Right forelimb (tissue), 1 donor: ENCODE results near the gene TEKT5.
"Not testable (repeated sequence)": the region's sequence is repeated elsewhere in the genome, so short reads cannot be mapped to it uniquely, and the experiment has no call there.

ENCODE experiments used
- DNase-seq: peaks from one replicate; pipeline ENCODE4 v3.0.0-alpha.2; 2018

Gene TEKT5

GRCh38 chr16:10684511-10685151 lies 10.1 kb downstream of the TEKT5 start:
- DNase-seq: no peak

GRCh38 chr16:10683170-10683569 lies 11.6 kb downstream of the TEKT5 start:
- no peak for DNase-seq

DNA sequence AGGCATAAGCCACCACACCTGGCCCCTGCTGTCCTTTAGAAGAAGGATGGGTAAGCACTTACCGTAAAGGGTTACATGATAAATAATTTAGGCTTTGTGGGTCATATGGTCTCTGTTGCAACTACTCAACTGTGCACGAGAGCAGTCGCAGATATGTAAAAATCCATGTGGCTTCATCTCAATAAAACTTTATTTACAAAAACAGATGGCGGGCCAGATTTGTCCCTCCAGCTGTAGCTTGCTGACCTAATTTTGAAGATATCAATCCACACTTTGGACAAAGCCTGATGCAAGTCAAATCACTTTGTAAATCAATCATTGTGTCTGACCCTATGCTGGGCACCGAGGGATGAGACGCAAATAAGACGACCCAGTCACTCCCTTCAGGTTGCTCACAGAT lies 12.1 kb downstream of the TEKT5 start:
- DNase-seq: no peak

DNA sequence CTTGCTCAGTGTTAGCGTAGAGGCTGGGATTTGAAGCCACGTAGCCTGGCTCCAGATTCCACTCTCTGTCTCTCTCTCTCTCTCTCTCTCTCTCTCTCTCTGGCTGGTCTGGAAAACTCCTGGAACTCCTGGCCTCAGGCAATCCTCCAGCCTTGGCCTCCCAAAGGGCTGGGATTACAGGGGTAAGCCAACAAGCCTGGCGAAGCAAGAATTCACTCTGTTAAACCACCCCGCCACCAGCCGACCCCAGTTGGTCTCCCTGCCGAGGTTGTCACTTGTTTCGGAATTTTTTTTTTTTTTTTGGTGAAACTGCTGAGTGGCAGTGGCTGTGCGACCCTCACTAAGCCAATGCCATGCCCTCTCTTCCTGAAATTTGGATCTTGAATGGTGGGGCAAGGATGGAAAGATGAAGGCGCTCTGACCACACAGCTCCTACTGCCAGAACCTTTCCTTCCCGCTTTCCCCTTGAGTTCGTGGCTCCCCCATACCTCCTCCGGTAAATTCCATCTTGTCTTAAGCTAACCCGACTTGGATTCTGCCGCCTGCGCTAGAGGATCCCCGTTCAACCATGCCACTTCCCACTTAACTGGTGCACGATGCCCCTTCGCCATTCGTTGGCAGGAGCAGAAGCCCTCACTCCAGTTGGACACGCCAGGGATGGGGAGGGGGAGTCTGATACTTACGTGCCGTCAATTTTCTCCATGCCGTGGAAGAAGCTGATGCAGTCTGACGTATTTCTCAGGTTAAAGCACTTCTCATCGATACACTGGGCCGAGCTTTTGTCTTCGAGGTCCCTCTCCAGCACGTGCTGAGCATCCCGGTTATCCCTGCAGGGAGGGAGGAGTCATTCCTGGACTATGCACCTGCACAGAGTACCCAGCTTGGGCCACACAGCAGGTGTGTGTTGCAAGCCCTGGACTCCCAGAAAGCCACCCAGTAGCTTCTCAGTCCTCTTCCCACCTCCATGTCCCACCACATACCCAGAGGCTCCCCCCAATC lies 13.1 kb downstream of the TEKT5 start:
- DNase-seq: no peak

GRCh38 chr16:10679921-10680320 lies 14.8 kb downstream of the TEKT5 start:
- no peak for DNase-seq

DNA sequence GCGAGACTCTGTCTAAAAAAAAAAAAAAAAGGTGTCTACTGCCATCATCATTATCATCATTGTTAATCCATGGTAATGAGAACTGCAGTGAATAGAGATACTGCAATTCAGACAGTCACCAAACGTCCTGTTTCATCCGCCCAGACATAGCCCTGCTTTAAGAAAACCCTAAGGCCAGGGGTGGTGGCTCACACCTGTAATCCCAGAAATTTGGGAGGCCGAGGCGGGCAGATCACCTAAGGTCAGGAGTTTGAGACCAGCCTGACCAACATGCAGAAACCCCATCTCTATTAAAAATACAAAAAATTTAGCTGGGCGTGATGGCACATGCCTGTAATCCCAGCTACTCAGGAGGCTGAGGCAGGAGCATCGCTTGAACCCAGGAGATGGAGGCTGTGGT lies 15.3 kb downstream of the TEKT5 start:
- not testable (repeated sequence) for DNase-seq

DNA sequence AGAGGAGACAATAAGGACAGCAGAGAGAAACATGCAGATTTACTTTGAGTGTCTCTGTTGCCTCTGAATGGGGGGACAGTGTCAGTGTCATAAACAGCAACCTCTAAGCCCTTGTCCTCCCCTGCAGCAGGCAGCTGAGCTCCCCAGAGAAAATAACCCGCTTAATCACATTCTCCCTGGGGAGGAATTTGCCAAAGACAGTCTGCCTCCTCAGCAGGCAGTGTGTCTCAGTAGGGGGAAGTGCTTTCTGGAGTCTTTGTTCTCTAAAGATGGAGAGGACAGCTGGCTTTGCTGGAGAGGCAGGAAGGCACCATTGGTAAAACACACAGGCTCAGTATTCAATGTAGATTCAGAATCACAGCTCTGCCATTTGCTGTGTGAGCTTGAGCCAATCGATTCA lies 16.1 kb downstream of the TEKT5 start:
- DNase-seq: no peak

- no peak for DNase-seq
These were observed 18.4 kb downstream of the TEKT5 start for GRCh38 chr16:10676284-10676683.

DNA sequence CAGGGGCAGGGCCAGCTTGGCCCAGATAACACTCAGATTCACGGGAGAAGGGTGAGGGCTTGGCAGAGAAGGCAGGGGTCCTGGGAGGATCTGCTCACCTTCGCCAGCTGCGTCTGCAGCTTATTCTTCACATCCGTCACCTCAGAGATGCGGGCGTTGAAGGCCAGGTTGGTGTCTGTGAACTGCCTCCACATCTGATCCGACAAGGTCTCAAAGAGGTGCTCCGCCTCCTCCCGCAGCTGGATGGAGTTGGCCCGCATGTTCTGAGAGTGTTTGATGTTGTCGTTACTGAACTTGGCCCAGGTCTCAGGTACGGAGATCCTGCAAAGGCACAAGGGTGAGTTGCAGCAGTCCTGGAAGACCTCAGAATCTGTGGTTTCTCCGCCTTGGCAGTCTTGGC lies 18.9 kb downstream of the TEKT5 start:
- DNase-seq: no peak

GRCh38 chr16:10675216-10675615 lies 19.5 kb downstream of the TEKT5 start:
- no peak for DNase-seq

GRCh38 chr16:10671729-10672128 lies 23.0 kb downstream of the TEKT5 start:
- DNase-seq: no peak

- no peak for DNase-seq
These were observed 24.9 kb downstream of the TEKT5 start for GRCh38 chr16:10669791-10670190.

GRCh38 chr16:10668322-10669045 lies 26.2 kb downstream of the TEKT5 start:
- DNase-seq: no peak

DNA sequence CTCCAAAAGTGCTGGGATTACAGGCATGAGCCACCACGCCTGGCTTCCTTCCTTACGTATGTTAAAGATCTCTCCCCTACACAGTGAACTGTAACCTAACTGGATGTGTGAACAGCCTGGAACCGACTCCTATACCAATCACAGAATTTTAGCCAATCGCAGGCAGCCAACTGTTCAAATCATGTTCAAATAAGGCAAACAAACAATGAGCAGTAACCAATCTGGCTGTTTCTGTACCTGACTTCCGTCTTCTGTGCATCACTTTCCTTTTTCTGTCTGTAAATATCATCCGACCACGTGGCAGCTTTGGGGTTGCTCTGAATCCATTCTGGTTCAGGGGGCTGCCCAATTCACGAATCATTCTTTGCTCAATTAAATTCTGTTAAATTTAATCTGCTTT lies 27.5 kb downstream of the TEKT5 start:
- DNase-seq: no peak

DNA sequence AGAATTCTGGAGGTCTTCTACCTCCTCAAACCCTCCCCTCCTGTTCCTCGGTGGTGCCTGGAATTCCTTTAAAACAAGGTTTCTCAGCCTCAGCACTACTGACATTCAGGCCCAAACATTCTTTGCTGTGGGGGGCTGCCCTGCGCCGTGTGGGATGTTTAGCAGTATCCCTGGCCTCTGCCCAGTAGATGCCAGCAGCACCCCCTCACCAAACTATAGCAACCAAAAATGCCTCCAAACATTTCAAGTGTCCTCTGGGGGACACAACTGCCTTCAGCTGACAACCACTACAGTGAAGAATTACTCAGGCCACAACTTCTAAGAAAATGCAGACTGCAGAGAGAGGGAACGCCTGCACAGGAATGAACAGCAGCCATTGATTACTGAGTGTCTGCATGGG lies 28.4 kb downstream of the TEKT5 start:
- no peak for DNase-seq

GRCh38 chr16:10665166-10665565 lies 29.6 kb downstream of the TEKT5 start:
- DNase-seq: no peak

DNA sequence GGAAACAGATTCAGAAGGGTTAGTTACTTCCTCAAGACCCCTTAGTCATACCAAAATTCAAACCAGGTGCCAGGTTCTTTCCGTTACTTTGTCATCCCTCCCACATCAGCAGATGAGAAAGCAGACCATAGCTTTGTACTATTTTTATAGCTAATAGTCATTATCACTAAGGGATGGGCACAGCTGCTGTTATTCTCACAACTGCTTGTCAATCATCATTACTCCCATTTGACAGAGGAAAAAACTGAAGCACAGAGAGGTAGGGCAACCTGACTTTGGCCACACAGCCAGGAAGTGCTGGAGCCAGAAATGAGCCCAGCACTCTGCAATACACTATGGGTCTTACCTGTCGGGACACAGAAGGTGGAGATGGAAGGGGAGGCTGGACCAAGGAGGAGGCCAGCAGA lies 30.0 kb downstream of the TEKT5 start:
- DNase-seq: no peak

- no peak for DNase-seq
These were observed 31.0 kb downstream of the TEKT5 start for GRCh38 chr16:10663744-10664143.

DNA sequence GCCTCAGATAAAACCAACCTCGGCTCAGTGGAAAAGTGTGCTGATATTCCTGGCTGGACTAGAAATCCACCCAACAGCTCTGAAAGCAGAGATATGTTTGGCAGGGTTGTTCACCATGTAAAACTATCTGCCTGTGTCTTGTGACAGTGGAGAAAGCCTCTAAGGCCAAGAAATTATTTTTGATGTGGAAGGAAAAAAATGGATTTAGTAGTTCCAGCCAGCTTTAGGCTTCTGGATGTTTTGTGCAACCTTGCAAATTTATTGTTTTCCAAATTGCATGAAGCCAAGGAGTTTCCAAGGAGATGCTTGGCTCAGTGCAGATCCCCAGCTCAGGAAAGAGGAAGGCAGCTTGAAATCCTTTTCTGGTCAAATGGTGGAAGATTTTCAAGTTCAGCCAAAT lies 31.6 kb downstream of the TEKT5 start:
- no peak for DNase-seq

GRCh38 chr16:10662212-10662611 lies 32.5 kb downstream of the TEKT5 start:
- DNase-seq: no peak

DNA sequence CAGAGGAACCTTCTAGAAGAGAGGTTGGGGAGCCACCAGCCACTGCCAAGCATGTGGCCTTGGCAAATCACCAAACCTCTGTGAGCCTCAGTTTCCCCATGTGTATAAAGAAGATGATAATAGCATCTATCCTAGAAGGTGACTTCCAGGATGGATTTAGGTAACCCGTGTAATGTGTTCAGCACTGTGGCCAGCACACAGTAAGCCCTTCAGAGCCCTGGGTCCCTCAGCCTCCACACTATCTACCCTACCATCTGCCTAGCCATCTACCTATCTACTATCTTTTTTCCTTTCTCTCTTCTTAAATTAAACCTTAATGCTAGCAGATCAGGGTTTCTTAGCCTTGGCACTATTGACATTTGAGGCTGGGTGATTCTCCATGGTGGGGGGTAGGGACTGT lies 33.0 kb downstream of the TEKT5 start:
- no peak for DNase-seq

DNA sequence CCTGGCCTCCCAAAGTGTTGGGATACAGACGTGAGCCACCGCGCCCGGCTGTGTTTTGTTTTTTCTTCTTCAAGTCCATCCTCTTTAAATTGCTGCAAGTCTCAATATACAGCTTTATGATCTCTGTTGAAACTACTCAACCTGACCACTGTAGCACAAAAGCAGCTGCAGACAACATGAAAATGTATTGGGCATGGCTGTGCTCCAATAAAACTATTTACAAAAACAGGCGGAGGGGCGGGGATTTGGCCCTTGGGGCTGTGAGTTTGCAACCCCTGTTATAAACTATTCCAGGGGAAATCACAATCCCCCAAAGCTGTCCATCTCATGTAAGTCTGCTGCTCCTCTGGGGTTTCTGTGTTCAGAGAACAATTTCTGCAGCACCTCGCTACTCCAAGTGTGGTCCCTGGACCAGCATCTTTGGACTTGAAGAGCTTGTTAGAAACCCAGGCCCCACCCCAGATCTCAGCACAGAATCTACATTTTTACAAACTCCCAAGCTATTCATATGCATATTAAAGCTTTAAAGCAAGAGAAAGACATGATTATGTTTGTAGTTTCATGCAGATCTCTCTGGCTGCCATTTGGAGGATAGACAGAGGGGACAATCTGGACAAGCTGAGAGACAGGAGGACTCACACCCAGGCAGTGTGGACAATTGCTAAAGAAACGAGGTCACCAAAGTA lies 33.6 kb downstream of the TEKT5 start:
- no peak for DNase-seq

DNA sequence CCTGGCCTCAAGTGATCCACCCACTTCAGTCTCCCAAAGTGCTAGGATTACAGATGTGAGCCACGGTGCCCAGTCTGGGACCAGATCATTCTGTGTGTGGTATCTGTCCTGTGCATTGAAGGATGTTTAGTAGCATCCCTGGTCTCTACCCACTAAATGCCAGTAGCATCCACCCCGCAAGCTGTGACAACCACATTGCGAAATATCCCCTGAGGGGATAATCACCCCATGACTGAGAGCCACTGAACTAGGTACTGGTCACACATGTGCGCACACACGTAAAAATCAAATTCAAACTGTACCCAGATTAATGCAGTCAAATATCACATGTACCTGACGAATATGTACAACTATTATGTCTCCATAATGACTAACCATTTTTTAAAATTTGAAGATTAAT lies 35.8 kb downstream of the TEKT5 start:
- DNase-seq: no peak
